A673 (cell line): ENCODE results near the gene RHOA. TPM values are rescaled to one million over a fixed set of nuclear protein-coding genes. Genes with fewer than 3 reads are reported as not detected.

Experiments
- BruUV-seq: library from RNA; stranded (reverse); fragments of 400-500 nt; replicated peaks from 2 replicates; lab custom pipeline; 2021; lab: Mats Ljungman, UMichigan
- CTCF ChIA-PET: fragments of 300-600 bp; sonication (Branson Sonifier 250); formaldehyde crosslinking; loops from one replicate; lab custom pipeline; 2022; ENCODE audit warnings: antibody characterized with exemption; lab: Charles Lee
- POLR2A ChIA-PET: fragments of 300-600 bp; sonication (Branson Sonifier 250); formaldehyde crosslinking; loops from one replicate; lab custom pipeline; 2022; ENCODE audit warnings: antibody characterized with exemption; ENCODE audit not compliant: low non-redundant PET; lab: Charles Lee
- DNase-seq: peaks from one replicate; pipeline ENCODE4 v3.0.0-alpha.2; 2015; ENCODE audit warnings: low spot score
- H3K27ac ChIP-seq: fragments of 200-600 bp; sonication (generic); 2 replicates; pipeline ENCODE4 v1.5.1; 2016; ENCODE audit warnings: mixed run types, low read depth, mild to moderate bottlenecking, mixed read lengths, antibody characterized with exemption, low read length; ENCODE audit not compliant: poor library complexity, severe bottlenecking
- H3K27me3 ChIP-seq: fragments of 200-600 bp; sonication (generic); replicated peaks from 2 replicates; pipeline ENCODE4 v1.6.1; 2017; ENCODE audit warnings: mixed run types, low read depth, mild to moderate bottlenecking, mixed read lengths, antibody characterized with exemption, low read length; ENCODE audit not compliant: insufficient read depth, poor library complexity
- H3K36me3 ChIP-seq: fragments of 200-600 bp; sonication (generic); 2 replicates; pipeline ENCODE4 v1.6.1; 2016; ENCODE audit warnings: mixed run types, mild to moderate bottlenecking, mixed read lengths, antibody characterized with exemption, low read length; ENCODE audit not compliant: insufficient read depth, poor library complexity, severe bottlenecking
- H3K4me1 ChIP-seq: fragments of 200-600 bp; sonication (generic); 2 replicates; pipeline ENCODE4 v1.6.1; 2017; ENCODE audit warnings: mixed run types, mild to moderate bottlenecking, mixed read lengths, antibody characterized with exemption, low read length; ENCODE audit not compliant: insufficient read depth, poor library complexity, severe bottlenecking
- H3K4me3 ChIP-seq: fragments of 200-600 bp; sonication (generic); 2 replicates; pipeline ENCODE4 v1.5.1; 2016; ENCODE audit warnings: low read depth, mixed run types, mild to moderate bottlenecking, mixed read lengths, low read length; ENCODE audit not compliant: poor library complexity, severe bottlenecking
- H3K9me3 ChIP-seq: fragments of 200-600 bp; sonication (generic); 2 replicates; pipeline ENCODE4 v1.6.1; 2016; ENCODE audit warnings: mixed run types, low read depth, mild to moderate bottlenecking, mixed read lengths, antibody characterized with exemption, low read length; ENCODE audit not compliant: poor library complexity, severe bottlenecking
- EZH2 ChIP-seq: fragments of 200-600 bp; sonication (generic); IDR thresholded peaks from 2 replicates; pipeline ENCODE4 v1.6.1; 2017; ENCODE audit warnings: borderline replicate concordance, low read depth, mild to moderate bottlenecking, mixed read lengths, antibody characterized with exemption, low read length; ENCODE audit not compliant: poor library complexity, severe bottlenecking
- intact Hi-C: fragments of 100-400 bp; cut with micrococcal nuclease; formaldehyde crosslinking; loops from one replicate; pipeline ENCODE4 v1.10.0; 2022; ENCODE audit not compliant: unreplicated experiment
- total RNA-seq: library from RNA; stranded (reverse); gene quantifications from 2 replicates; pipeline ENCODE4 v1.2.3, GENCODE V29; 2021
- TF ChIP-seq, protein P1 (sequence below): fragments of 300-800, 200-600 bp; sonication (generic); conservative IDR thresholded peaks from 2 replicates; pipeline ENCODE4 v1.5.1; 2017; ENCODE audit warnings: low read depth, mild to moderate bottlenecking, antibody characterized with exemption, low read length, moderate library complexity, mixed read lengths

The RHOA gene
- total RNA-seq, 1 experiment from 2014 or later, result 198 TPM

DNA sequence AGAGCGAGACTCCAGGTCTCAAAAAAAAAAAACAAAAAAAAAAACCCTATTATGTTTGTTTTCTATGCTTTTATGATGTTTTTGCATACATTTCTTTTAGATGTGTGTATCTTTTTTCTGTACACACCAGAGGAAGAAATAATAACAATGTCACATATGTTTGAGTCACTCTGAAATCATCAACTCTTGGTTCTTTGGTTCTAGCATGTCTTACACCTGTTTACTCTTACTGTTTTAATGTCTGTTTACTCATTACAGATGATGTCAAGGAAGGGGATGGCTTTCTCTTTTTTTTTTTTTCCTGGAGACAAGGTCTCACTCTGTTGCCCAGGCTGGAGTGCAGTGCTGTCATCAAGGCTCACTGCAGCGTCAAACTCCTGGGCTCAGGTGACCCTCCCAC, 24.1 kb downstream of the RHOA start:
- H3K27me3 ChIP-seq, result no peaks in the 10 kb centered on the region
- H3K4me3 ChIP-seq, result no peak overlapping the region
- BruUV-seq, result no TSS peak
- TF ChIP-seq, protein P1, sequence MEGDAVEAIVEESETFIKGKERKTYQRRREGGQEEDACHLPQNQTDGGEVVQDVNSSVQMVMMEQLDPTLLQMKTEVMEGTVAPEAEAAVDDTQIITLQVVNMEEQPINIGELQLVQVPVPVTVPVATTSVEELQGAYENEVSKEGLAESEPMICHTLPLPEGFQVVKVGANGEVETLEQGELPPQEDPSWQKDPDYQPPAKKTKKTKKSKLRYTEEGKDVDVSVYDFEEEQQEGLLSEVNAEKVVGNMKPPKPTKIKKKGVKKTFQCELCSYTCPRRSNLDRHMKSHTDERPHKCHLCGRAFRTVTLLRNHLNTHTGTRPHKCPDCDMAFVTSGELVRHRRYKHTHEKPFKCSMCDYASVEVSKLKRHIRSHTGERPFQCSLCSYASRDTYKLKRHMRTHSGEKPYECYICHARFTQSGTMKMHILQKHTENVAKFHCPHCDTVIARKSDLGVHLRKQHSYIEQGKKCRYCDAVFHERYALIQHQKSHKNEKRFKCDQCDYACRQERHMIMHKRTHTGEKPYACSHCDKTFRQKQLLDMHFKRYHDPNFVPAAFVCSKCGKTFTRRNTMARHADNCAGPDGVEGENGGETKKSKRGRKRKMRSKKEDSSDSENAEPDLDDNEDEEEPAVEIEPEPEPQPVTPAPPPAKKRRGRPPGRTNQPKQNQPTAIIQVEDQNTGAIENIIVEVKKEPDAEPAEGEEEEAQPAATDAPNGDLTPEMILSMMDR, result no peak
- intact Hi-C loops, result no loop called here
- ChIA-PET CTCF (no interaction called here), POLR2A (no interaction called here)
- no peaks in the 10 kb centered on the region for H3K4me1 ChIP-seq
- no peaks in the 10 kb centered on the region for H3K9me3 ChIP-seq
- no peak overlapping the region for H3K27ac ChIP-seq
- DNase-seq, result no peak
- no peaks in the 10 kb centered on the region for H3K36me3 ChIP-seq

DNA sequence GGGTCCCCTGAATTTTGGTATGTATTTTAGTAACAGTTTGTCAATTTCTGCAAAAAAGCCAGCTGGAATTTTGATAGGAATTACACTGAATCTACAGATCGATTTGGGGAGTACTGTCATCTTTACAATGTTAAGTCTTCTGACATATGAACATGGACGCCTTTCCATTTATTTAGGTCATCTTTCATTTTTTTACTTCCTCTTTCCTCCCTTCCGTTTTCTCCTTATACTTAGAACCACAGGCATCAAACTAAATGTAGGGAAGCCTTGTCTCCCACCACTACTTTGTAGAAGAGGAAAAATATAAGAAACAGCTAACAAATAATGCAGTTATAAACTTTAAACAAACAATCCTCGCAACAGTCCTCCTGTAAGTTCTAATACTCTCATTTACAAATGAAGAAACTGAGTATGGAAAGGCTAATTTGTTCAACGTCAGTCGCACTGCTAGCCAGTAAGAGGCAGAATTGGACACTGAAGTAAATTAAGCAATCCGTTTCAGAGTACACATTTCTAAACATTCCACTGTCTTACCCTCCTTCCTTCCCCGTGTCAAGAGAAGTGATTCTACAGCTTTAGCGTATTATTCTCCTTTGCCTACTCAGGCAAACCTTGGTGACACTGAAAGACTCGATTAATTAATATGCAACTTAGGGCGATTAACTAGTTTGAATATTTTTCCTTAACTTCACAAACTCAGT, 25.6 kb downstream of the RHOA start:
- POLR2A ChIA-PET, result no interaction called here
- no peak overlapping the region for H3K27ac ChIP-seq
- BruUV-seq, result no TSS peak
- DNase-seq, result no peak
- TF ChIP-seq, protein P1, result no peak
- TF ChIP-seq EZH2, result no peak
- no peaks in the 10 kb centered on the region for H3K27me3 ChIP-seq
- no peak overlapping the region for H3K4me3 ChIP-seq
- intact Hi-C loops, result no loop called here
- no peaks in the 10 kb centered on the region for H3K36me3 ChIP-seq
- H3K9me3 ChIP-seq, result no peaks in the 10 kb centered on the region
- H3K4me1 ChIP-seq, result no peaks in the 10 kb centered on the region
- CTCF ChIA-PET, result no interaction called here

DNA sequence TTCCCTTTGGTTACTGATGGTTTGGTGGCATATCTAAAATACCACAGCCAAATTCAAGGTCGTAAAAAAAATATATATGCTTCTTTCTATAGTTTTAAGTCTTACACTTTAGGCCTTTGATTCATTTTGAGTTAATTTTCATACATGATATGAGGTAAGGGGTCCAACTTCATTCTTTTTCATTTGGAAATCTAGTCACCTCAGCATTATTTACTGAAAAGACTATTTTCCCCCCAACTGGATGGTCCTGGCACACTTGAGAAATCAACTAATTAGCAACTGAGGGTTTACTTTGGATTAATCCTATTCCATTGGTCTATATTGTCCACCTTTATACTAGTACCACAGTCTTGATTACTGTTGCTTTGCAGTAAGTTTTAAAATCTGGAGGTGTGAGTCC, 26.2 kb downstream of the RHOA start:
- no peak for DNase-seq
- intact Hi-C loops, result no loop called here
- Histone ChIP-seq H3K36me3 (no peaks in the 10 kb centered on the region), H3K27me3 (no peaks in the 10 kb centered on the region), H3K4me3 (no peak overlapping the region), H3K4me1 (no peaks in the 10 kb centered on the region), H3K27ac (no peak overlapping the region), H3K9me3 (no peaks in the 10 kb centered on the region)
- ChIA-PET CTCF (no interaction called here), POLR2A (no interaction called here)
- BruUV-seq, result no TSS peak
- TF ChIP-seq, protein P1, result no peak
- no peak for TF ChIP-seq EZH2
